ENCODE measurements around the gene AAK1.
A peak's percentile ranks its signal among the peaks of the same experiment; 100 is the strongest.

Gene AAK1

GRCh38 chr2:69604026-69604678, 39.4 kb downstream of the AAK1 start:
- peaks cover 70% of the 10 kb centered on the region for H4K20me1 ChIP-seq (ENCODE audit: insufficient read depth, low read length)
- H3K9ac ChIP-seq (ENCODE audit: low read depth, low read length): no peak overlapping the region
- H3K79me2 ChIP-seq (ENCODE audit: insufficient read depth, low read length): peaks cover 99% of the 10 kb centered on the region
- no peak overlapping the region for H3K4me2 ChIP-seq (ENCODE audit: insufficient read depth, low read length)
- H3K9me3 ChIP-seq (ENCODE audit: insufficient read depth, low read length, severe bottlenecking): no peaks in the 10 kb centered on the region
- ATAC-seq (ENCODE audit: insufficient read depth, low read depth) (peak; percentile 17; the same call in 1 of the 3 replicates), DNase-seq (no peak)
- H3K27me3 ChIP-seq (ENCODE audit: insufficient read depth, low read length, poor library complexity): no peaks in the 10 kb centered on the region
- no peaks in the 10 kb centered on the region; the same call in 1 of the 2 replicates for H3K4me1 ChIP-seq (ENCODE audit: insufficient read depth, low read length)
- TF ChIP-seq CTCF (IDR thresholded peaks at IDR 0.05; ENCODE audit: borderline replicate concordance, extremely low read depth, low read length, poor library complexity, severe bottlenecking) (no peak), EZH2 (IDR thresholded peaks at IDR 0.05; ENCODE audit: borderline replicate concordance, low read depth, low read length, severe bottlenecking) (no peak)
- H2AFZ ChIP-seq (ENCODE audit: low read depth, low read length): no peak overlapping the region
- H3K36me3 ChIP-seq (ENCODE audit: insufficient read depth, low read length): peaks cover 79% of the 10 kb centered on the region
- no peak overlapping the region for H3K27ac ChIP-seq (ENCODE audit: low read length)
- H3K4me3 ChIP-seq (ENCODE audit: low read depth in 1 of 2, low read length in 2 of 2): no peak overlapping the region

GRCh38 chr2:69603146-69603743, 40.3 kb downstream of the AAK1 start:
- H3K4me1 ChIP-seq (ENCODE audit: insufficient read depth, low read length): no peaks in the 10 kb centered on the region; the same call in 1 of the 2 replicates
- no peak overlapping the region for H3K4me3 ChIP-seq (ENCODE audit: low read depth in 1 of 2, low read length in 2 of 2)
- H4K20me1 ChIP-seq (ENCODE audit: insufficient read depth, low read length): peaks cover 62% of the 10 kb centered on the region
- H3K9me3 ChIP-seq (ENCODE audit: insufficient read depth, low read length, severe bottlenecking): no peaks in the 10 kb centered on the region
- H3K4me2 ChIP-seq (ENCODE audit: insufficient read depth, low read length): no peak overlapping the region
- TF ChIP-seq CTCF (IDR thresholded peaks at IDR 0.05; ENCODE audit: borderline replicate concordance, extremely low read depth, low read length, poor library complexity, severe bottlenecking) (no peak), EZH2 (IDR thresholded peaks at IDR 0.05; ENCODE audit: borderline replicate concordance, low read depth, low read length, severe bottlenecking) (no peak)
- peaks cover 82% of the 10 kb centered on the region for H3K36me3 ChIP-seq (ENCODE audit: insufficient read depth, low read length)
- H3K9ac ChIP-seq (ENCODE audit: low read depth, low read length): no peak overlapping the region
- no peak overlapping the region for H2AFZ ChIP-seq (ENCODE audit: low read depth, low read length)
- no peak for DNase-seq
- H3K27me3 ChIP-seq (ENCODE audit: insufficient read depth, low read length, poor library complexity): no peaks in the 10 kb centered on the region
- H3K79me2 ChIP-seq (ENCODE audit: insufficient read depth, low read length): peaks cover 99% of the 10 kb centered on the region
- H3K27ac ChIP-seq (ENCODE audit: low read length): 0 out of 2 replicates have a peak overlapping the region, but pooled peaks have one; percentile 6
- ATAC-seq (ENCODE audit: insufficient read depth, low read depth): peak; percentile 43; the same call in 1 of the 3 replicates

- Histone ChIP-seq H2AFZ (ENCODE audit: low read depth, low read length) (no peak overlapping the region), H3K4me1 (ENCODE audit: insufficient read depth, low read length) (no peaks in the 10 kb centered on the region; the same call in 1 of the 2 replicates), H4K20me1 (ENCODE audit: insufficient read depth, low read length) (peaks cover 50% of the 10 kb centered on the region), H3K9me3 (ENCODE audit: insufficient read depth, low read length, severe bottlenecking) (no peaks in the 10 kb centered on the region), H3K27ac (ENCODE audit: low read length) (no peak overlapping the region), H3K27me3 (ENCODE audit: insufficient read depth, low read length, poor library complexity) (no peaks in the 10 kb centered on the region), H3K9ac (ENCODE audit: low read depth, low read length) (no peak overlapping the region), H3K36me3 (ENCODE audit: insufficient read depth, low read length) (peaks cover 72% of the 10 kb centered on the region), H3K4me2 (ENCODE audit: insufficient read depth, low read length) (no peak overlapping the region), H3K79me2 (ENCODE audit: insufficient read depth, low read length) (peaks cover 99% of the 10 kb centered on the region), H3K4me3 (ENCODE audit: low read depth in 1 of 2, low read length in 2 of 2) (no peak overlapping the region)
- ATAC-seq (ENCODE audit: insufficient read depth, low read depth) (no peak), DNase-seq (no peak)
- TF ChIP-seq CTCF (IDR thresholded peaks at IDR 0.05; ENCODE audit: borderline replicate concordance, extremely low read depth, low read length, poor library complexity, severe bottlenecking): no peak
- no peak for TF ChIP-seq EZH2 (IDR thresholded peaks at IDR 0.05; ENCODE audit: borderline replicate concordance, low read depth, low read length, severe bottlenecking)
Observed at GRCh38 chr2:69601179-69601612, 42.3 kb downstream of the AAK1 start.
